Esophagus squamous epithelium (tissue), 5 donors: ENCODE results near the gene ABHD12B. TPM values are rescaled to one million over a fixed set of nuclear protein-coding genes. Genes with fewer than 3 reads are reported as not detected.

Experiments used
- DNase-seq: peaks from one replicate; lab custom pipeline; 2025; lab: John Stamatoyannopoulos, UW
- H3K27ac ChIP-seq, 4 donors: fragments of 200-600 bp; sonication (generic); one replicate each; pipeline ENCODE4 v1.5.1; 2016 to 2019; ENCODE audit warnings: mild to moderate bottlenecking in 1 of 4
- H3K27me3 ChIP-seq, 4 donors: fragments of 200-600 bp; sonication (generic); 1 replicate in 3 of 4; 2 replicates in 1 of 4; pipeline versions ENCODE4 v1.5.1 to v1.6.0; 2017 to 2021; ENCODE audit warnings: antibody characterized with exemption in 1 of 4
- H3K36me3 ChIP-seq, 3 donors: fragments of 200-600 bp; sonication (generic); one replicate each; pipeline ENCODE4 v1.5.1; 2016 to 2019
- H3K4me1 ChIP-seq, 3 donors: fragments of 200-600 bp; sonication (generic); one replicate each; pipeline ENCODE4 v1.5.1; 2017 to 2019
- H3K4me3 ChIP-seq, 4 donors: fragments of 200-600 bp; sonication (generic); 1 replicate in 3 of 4; 2 replicates in 1 of 4; pipeline ENCODE4 v1.5.1; 2016 to 2019; ENCODE audit warnings: mild to moderate bottlenecking in 2 of 4, moderate library complexity in 1 of 4
- H3K9me3 ChIP-seq, 3 donors: fragments of 200-600 bp; sonication (generic); one replicate each; pipeline ENCODE4 v1.5.1; 2016 to 2019
- CTCF ChIP-seq, 6 experiments: fragments of 450-650 bp in 4 of 6; fragments of 200-600 bp in 2 of 6; sonication (generic) in 2 of 6; IDR thresholded peaks; one replicate each; pipeline ENCODE4 v1.5.1; 2016 to 2019; ENCODE audit warnings: antibody characterized with exemption in 6 of 6, mild to moderate bottlenecking in 4 of 6, moderate library complexity in 4 of 6
- POLR2A ChIP-seq, 4 donors: fragments of 450-650 bp; IDR thresholded peaks; one replicate each; pipeline ENCODE4 v1.6.1; 2017; ENCODE audit warnings: antibody characterized with exemption in 4 of 4, mild to moderate bottlenecking in 4 of 4, moderate library complexity in 3 of 4
- WGBS, 2 donors: methylation state at CpG; one replicate each; pipeline ENCODE4 v1.1.5; 2018; 5-methylcytosine and 5-hydroxymethylcytosine counted together
- intact Hi-C: fragments of 100-400 bp; cut with DNase I; formaldehyde crosslinking; loops from one replicate; pipeline ENCODE4 v1.15.0; 2022
- total RNA-seq, 4 donors: library from RNA; depleted of rRNA; stranded (reverse); fragments of >200 nt; gene quantifications; one replicate each; pipeline ENCODE4 v1.1.0, GENCODE V29; 2016
- donor health status: DM: yes; HTN: yes; CAD: no.

The ABHD12B gene
- total RNA-seq, 4 donors from 2014 or later, result 0.53 TPM; not detected in 3

- no peak for TF ChIP-seq CTCF (IDR thresholded peaks at IDR 0.05)
- Histone ChIP-seq H3K27ac (no peak overlapping the region), H3K4me3 (no peak overlapping the region), H3K4me1 (no peaks in the 10 kb centered on the region), H3K36me3 (no peaks in the 10 kb centered on the region), H3K9me3 (no peaks in the 10 kb centered on the region), H3K27me3 (no peaks in the 10 kb centered on the region)
- intact Hi-C loops, result loop anchor here (10.0 kb wide), 1 partner anchor 69 kb away; no protein-coding TSS in a partner anchor
- DNase-seq, result no peak
These were observed 18.0 kb upstream of the ABHD12B start for GRCh38 chr14:50853891-50854290.

DNA sequence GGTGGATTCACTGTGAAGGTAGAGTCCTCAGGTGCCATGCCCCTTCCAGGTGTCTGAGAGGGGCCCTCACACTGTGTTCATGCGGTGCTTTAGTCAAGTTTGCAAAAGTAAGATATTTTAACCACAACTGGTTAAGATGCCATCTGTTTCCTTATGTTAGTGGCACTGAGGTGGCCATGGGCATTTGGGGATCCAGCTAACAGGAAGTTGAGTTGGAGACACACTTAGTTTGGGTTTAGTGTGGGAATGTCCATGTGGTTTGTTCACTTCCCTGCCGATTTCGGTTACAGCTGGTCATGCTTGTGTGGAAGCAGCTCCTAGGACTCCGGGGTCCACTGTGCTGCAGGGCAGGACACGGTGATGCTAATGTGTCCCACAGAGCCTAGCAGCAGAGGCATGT, 17.3 kb upstream of the ABHD12B start:
- 91 to 100% methylated on average over 3 to 5 of the region's 5 CpGs for WGBS, 2 donors
- Histone ChIP-seq H3K9me3 (no peaks in the 10 kb centered on the region), H3K4me1 (peaks cover 0 to 5% (median 4%) of the 10 kb centered on the region in 3 donors), H3K27ac (no peak overlapping the region), H3K4me3 (no peak overlapping the region), H3K27me3 (no peaks in the 10 kb centered on the region), H3K36me3 (no peaks in the 10 kb centered on the region)
- no peak for DNase-seq
- intact Hi-C loops, result loop anchor here (10.0 kb wide), 1 partner anchor 70 kb away; no protein-coding TSS in a partner anchor
- TF ChIP-seq CTCF (IDR thresholded peaks at IDR 0.05) (no peak), POLR2A (IDR thresholded peaks at IDR 0.05) (no peak)

DNA sequence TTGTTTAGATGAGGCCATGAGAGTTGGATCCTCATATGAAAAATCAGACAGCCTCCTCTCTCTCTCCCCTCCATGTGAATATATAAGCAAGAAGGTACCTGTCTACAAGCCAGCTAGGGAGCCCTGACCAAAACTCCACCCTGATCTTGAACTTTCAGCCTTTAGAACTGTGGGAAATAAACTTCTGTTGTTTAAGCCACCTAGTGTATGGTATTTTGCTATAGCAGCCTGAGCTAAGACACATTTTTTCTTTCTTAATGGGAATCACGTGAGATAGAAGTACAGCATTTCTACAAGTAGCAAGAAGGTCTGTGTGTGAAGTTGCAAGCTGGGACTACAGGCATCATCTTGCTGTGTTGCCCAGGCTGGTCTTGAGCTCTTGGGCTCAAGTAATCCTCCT, 16.3 kb upstream of the ABHD12B start:
- Histone ChIP-seq H3K27me3 (no peaks in the 10 kb centered on the region), H3K4me1 (peaks cover 0 to 14% (median 6%) of the 10 kb centered on the region in 3 donors), H3K27ac (no peak overlapping the region), H3K36me3 (no peaks in the 10 kb centered on the region), H3K9me3 (no peaks in the 10 kb centered on the region), H3K4me3 (no peak overlapping the region)
- intact Hi-C loops, result loop anchor here (10.0 kb wide), 1 partner anchor 71 kb away; no protein-coding TSS in a partner anchor
- no peak for TF ChIP-seq CTCF (IDR thresholded peaks at IDR 0.05)
- no peak for TF ChIP-seq POLR2A (IDR thresholded peaks at IDR 0.05)
- no peak for DNase-seq
- 29 to 75% methylated on average over 1 of the region's 1 CpG for WGBS, 2 donors

DNA sequence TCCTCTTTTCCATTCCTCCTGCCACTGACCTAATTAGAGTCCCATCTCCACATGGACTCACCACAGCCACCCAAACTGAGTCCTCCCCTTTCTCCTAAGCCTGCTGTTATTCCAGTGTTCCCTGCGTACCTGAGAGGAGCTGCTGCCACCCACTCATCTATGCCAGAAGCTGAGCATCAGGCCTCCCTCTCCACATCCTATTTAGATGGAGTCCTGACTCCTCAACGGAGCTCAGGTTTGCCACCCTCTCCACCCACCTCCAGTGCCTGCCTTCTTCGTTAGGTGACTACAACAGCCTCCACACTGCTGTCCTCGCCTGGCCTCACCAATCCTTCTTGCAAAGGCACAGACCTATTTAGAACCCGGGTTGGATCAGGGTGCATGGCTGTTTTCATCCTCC, 15.2 kb upstream of the ABHD12B start:
- no peak overlapping the region for H3K27ac ChIP-seq
- DNase-seq, result no peak
- no peak for TF ChIP-seq POLR2A (IDR thresholded peaks at IDR 0.05)
- no peak for TF ChIP-seq CTCF (IDR thresholded peaks at IDR 0.05)
- WGBS, 2 donors, result 90 to 92% methylated on average over 5 of the region's 5 CpGs
- no peak overlapping the region for H3K4me3 ChIP-seq
- intact Hi-C loops, result loop anchor here (10.0 kb wide), 1 partner anchor 72 kb away; no protein-coding TSS in a partner anchor
- H3K36me3 ChIP-seq, result no peaks in the 10 kb centered on the region
- H3K27me3 ChIP-seq, result no peaks in the 10 kb centered on the region
- peaks cover 0 to 16% (median 6%) of the 10 kb centered on the region in 3 donors for H3K4me1 ChIP-seq
- H3K9me3 ChIP-seq, result no peaks in the 10 kb centered on the region

DNA sequence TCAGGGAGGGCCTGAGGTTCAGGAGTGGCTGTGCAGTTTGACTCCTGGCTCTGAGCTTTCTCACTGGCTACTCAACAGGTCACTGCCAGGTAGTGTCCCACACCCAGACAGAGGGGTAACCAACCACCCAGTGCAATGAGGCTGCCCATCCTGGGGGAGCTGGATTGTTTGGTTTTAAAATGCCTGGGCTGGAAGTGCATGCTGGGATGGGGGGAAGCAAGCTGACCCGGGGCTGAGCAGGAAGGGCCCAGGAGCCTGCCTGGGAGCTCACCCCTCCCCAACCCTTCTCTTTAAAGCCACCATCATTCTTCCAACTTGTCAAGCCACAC, 12.6 kb upstream of the ABHD12B start:
- Histone ChIP-seq H3K9me3 (no peaks in the 10 kb centered on the region), H3K4me1 (peaks cover 0 to 16% (median 6%) of the 10 kb centered on the region in 3 donors), H3K4me3 (peak overlapping the region in 3 of 4 donors; percentile 50 to 74 (median 52)), H3K27ac (peak overlapping the region in 3 of 4 donors; percentile 44 to 84 (median 71)), H3K36me3 (no peaks in the 10 kb centered on the region), H3K27me3 (no peaks in the 10 kb centered on the region)
- intact Hi-C loops, result loop anchor here (10.0 kb wide), 1 partner anchor 74 kb away; no protein-coding TSS in a partner anchor
- TF ChIP-seq CTCF (IDR thresholded peaks at IDR 0.05) (no peak), POLR2A (IDR thresholded peaks at IDR 0.05) (no peak)
- WGBS, 2 donors, result 0% methylated on average over 1 of the region's 1 CpG; no CpG with 5 or more reads in 1 of the 2 donors
- no peak for DNase-seq
